Gastrocnemius medialis (tissue), 4 donors: ENCODE results near the gene SMARCC1.

ENCODE experiments used
- CTCF ChIP-seq, 5 experiments: fragments of 450-650 bp in 3 of 5; fragments of 200-600 bp in 2 of 5; sonication (generic) in 2 of 5; IDR thresholded peaks in 4 of 5; conservative IDR thresholded peaks in 1 of 5; 1 replicate in 4 of 5; 2 replicates in 1 of 5; pipeline ENCODE4 v1.5.1; 2016 to 2019; ENCODE audit warnings: antibody characterized with exemption in 5 of 5, mild to moderate bottlenecking in 3 of 5, moderate library complexity in 3 of 5
- POLR2A ChIP-seq, 2 donors: fragments of 450-650 bp; IDR thresholded peaks; one replicate each; pipeline ENCODE4 v1.6.1; 2017; ENCODE audit warnings: antibody characterized with exemption in 2 of 2, mild to moderate bottlenecking in 2 of 2, moderate library complexity in 2 of 2

- TF ChIP-seq CTCF (IDR thresholded peaks at IDR 0.05 in 4 of 5, conservative IDR thresholded peaks at IDR 0.05 in 1 of 5) (no peak), POLR2A (IDR thresholded peaks at IDR 0.05) (no peak)
Observed at GRCh38 chr3:47758261-47759025, 23.2 kb downstream of the SMARCC1 start.
